H9 (cell line): Measurements from ENCODE around the gene L3MBTL4. TPM values are rescaled to one million over a fixed set of nuclear protein-coding genes. Genes with fewer than 3 reads are reported as not detected.

Experiments
- DNase-seq: peaks from one replicate; pipeline ENCODE4 v3.0.0-alpha.2; 2017
- H2AFZ ChIP-seq: one replicate; pipeline ENCODE4 v1.6.1; 2013; ENCODE audit warnings: mild to moderate bottlenecking, low read length, control low read depth, moderate library complexity
- H2AK5ac ChIP-seq: 2 replicates; pipeline ENCODE4 v1.6.1; 2013; ENCODE audit warnings: low read length, control low read depth, mixed read lengths; ENCODE audit not compliant: insufficient read length
- H2BK120ac ChIP-seq: one replicate; pipeline ENCODE4 v1.6.1; 2013; ENCODE audit warnings: low read depth, mild to moderate bottlenecking, low read length, control low read depth, inconsistent platforms; ENCODE audit not compliant: poor library complexity, severe bottlenecking
- H2BK12ac ChIP-seq: 2 replicates; pipeline ENCODE4 v1.6.1; 2013; ENCODE audit warnings: low read length, control low read depth, mixed read lengths, low read depth; ENCODE audit not compliant: insufficient read length
- H2BK15ac ChIP-seq: 2 replicates; pipeline ENCODE4 v1.6.1; 2013; ENCODE audit warnings: low read depth, low read length, control low read depth
- H2BK20ac ChIP-seq: one replicate; pipeline ENCODE4 v1.6.1; 2013; ENCODE audit warnings: low read depth, mild to moderate bottlenecking, low read length, control low read depth, inconsistent platforms; ENCODE audit not compliant: poor library complexity, severe bottlenecking
- H2BK5ac ChIP-seq: 2 replicates; pipeline ENCODE4 v1.6.1; 2013; ENCODE audit warnings: low read length, control low read depth, mixed read lengths; ENCODE audit not compliant: insufficient read length
- H3K14ac ChIP-seq: 2 replicates; pipeline ENCODE4 v1.6.1; 2013; ENCODE audit warnings: low read length, control low read depth; ENCODE audit not compliant: insufficient read depth
- H3K18ac ChIP-seq: 2 replicates; pipeline ENCODE4 v1.6.1; 2013; ENCODE audit warnings: low read depth, mild to moderate bottlenecking, mixed read lengths, low read length, control low read depth; ENCODE audit not compliant: insufficient read length
- H3K23ac ChIP-seq: 2 replicates; pipeline ENCODE4 v1.6.1; 2013; ENCODE audit warnings: low read length, control low read depth, mixed read lengths, low read depth; ENCODE audit not compliant: insufficient read length
- H3K23me2 ChIP-seq: 2 replicates; pipeline ENCODE4 v1.6.1; 2013; ENCODE audit warnings: low read depth, mild to moderate bottlenecking, mixed read lengths, low read length, control low read depth; ENCODE audit not compliant: insufficient read length, poor library complexity, severe bottlenecking
- H3K27ac ChIP-seq: 2 replicates; pipeline ENCODE4 v1.5.1; 2013; ENCODE audit warnings: low read length, control low read depth, mixed read lengths, low read depth; ENCODE audit not compliant: insufficient read length
- H3K27me3 ChIP-seq: 2 replicates; pipeline ENCODE4 v1.6.1; 2013; ENCODE audit warnings: low read length, control low read depth, inconsistent platforms; ENCODE audit not compliant: insufficient read depth
- H3K4ac ChIP-seq: 2 replicates; pipeline ENCODE4 v1.6.1; 2013; ENCODE audit warnings: low read depth, mild to moderate bottlenecking, control low read depth, inconsistent platforms, low read length, moderate library complexity
- H3K4me1 ChIP-seq: 2 replicates; pipeline ENCODE4 v1.6.1; 2013; ENCODE audit warnings: low read length, control low read depth, inconsistent platforms; ENCODE audit not compliant: insufficient read depth
- H3K4me2 ChIP-seq: 2 replicates; pipeline ENCODE4 v1.6.1; 2013; ENCODE audit warnings: low read length, control low read depth, mixed read lengths; ENCODE audit not compliant: insufficient read length, insufficient read depth
- H3K56ac ChIP-seq: 2 replicates; pipeline ENCODE4 v1.6.1; 2013; ENCODE audit warnings: low read depth, mild to moderate bottlenecking, mixed read lengths, low read length, control low read depth; ENCODE audit not compliant: insufficient read length
- H3K79me1 ChIP-seq: 2 replicates; pipeline ENCODE4 v1.6.1; 2013; ENCODE audit warnings: low read depth, mild to moderate bottlenecking, moderate library complexity, low read length, control low read depth, inconsistent platforms; ENCODE audit not compliant: insufficient read depth, poor library complexity, severe bottlenecking
- H3K79me2 ChIP-seq: 2 replicates; pipeline ENCODE4 v1.6.1; 2013; ENCODE audit warnings: low read length, control low read depth, inconsistent platforms; ENCODE audit not compliant: insufficient read depth
- H3K9ac ChIP-seq: 2 replicates; pipeline ENCODE4 v1.6.1; 2013; ENCODE audit warnings: low read length, control low read depth, mixed read lengths; ENCODE audit not compliant: insufficient read length; ENCODE audit errors: extremely low read depth
- H3K9me3 ChIP-seq: one replicate; pipeline ENCODE4 v1.6.1; 2013; ENCODE audit warnings: low read depth, low read length, inconsistent platforms; ENCODE audit not compliant: control insufficient read depth
- H3T11ph ChIP-seq: one replicate; pipeline ENCODE4 v1.6.1; 2013; ENCODE audit warnings: mild to moderate bottlenecking, low read length, control low read depth, inconsistent platforms
- H4K20me1 ChIP-seq: one replicate; pipeline ENCODE4 v1.6.1; 2013; ENCODE audit not compliant: control insufficient read depth, insufficient read length, insufficient read depth
- H4K5ac ChIP-seq: 2 replicates; pipeline ENCODE4 v1.6.1; 2013; ENCODE audit warnings: low read depth, mild to moderate bottlenecking, mixed read lengths, low read length, control low read depth; ENCODE audit not compliant: insufficient read length
- H4K8ac ChIP-seq: replicated peaks from 2 replicates; pipeline ENCODE4 v1.6.1; 2013; ENCODE audit warnings: low read length, control low read depth, mixed read lengths, low read depth; ENCODE audit not compliant: insufficient read length
- H4K91ac ChIP-seq: 2 replicates; pipeline ENCODE4 v1.6.1; 2013; ENCODE audit warnings: low read depth, mild to moderate bottlenecking, moderate library complexity, mixed read lengths, low read length, control low read depth; ENCODE audit not compliant: insufficient read length
- H3K27ac Mint-ChIP-seq, 3 experiments: 2 replicates in 2 of 3; 3 replicates in 1 of 3; pipeline ENCODE4 v1.8.0; 2020 to 2021; ENCODE audit warnings: mixed read lengths in 3 of 3, mild to moderate bottlenecking in 1 of 3, moderate library complexity in 1 of 3
- H3K27me3 Mint-ChIP-seq: 2 replicates; pipeline ENCODE4 v1.8.0; 2021; ENCODE audit warnings: low read depth, mild to moderate bottlenecking, moderate library complexity, mixed read lengths
- H3K36me3 Mint-ChIP-seq, 3 experiments: 2 replicates in 2 of 3; 3 replicates in 1 of 3; pipeline ENCODE4 v1.8.0; 2020 to 2021; ENCODE audit warnings: low read depth in 3 of 3, mixed read lengths in 3 of 3; ENCODE audit not compliant: insufficient read depth in 1 of 3
- H3K4me1 Mint-ChIP-seq, 2 experiments: 2 replicates each; pipeline ENCODE4 v1.8.0; 2020; ENCODE audit warnings: mixed read lengths in 2 of 2
- H3K4me3 Mint-ChIP-seq, 2 experiments: 2 replicates in 1 of 2; 3 replicates in 1 of 2; pipeline ENCODE4 v1.8.0; 2020 to 2021; ENCODE audit warnings: mild to moderate bottlenecking in 2 of 2, mixed read lengths in 2 of 2, moderate library complexity in 1 of 2
- H3K9me3 Mint-ChIP-seq, 2 experiments: 2 replicates in 1 of 2; 3 replicates in 1 of 2; pipeline ENCODE4 v1.8.0; 2020; ENCODE audit warnings: mild to moderate bottlenecking in 2 of 2, mixed read lengths in 2 of 2, moderate library complexity in 1 of 2
- CTCF ChIP-seq: fragments of 200-600 bp; sonication (generic); conservative IDR thresholded peaks from 3 replicates; pipeline ENCODE4 v1.8.0; 2021; ENCODE audit warnings: antibody characterized with exemption, mild to moderate bottlenecking
- WGBS: extraction: QIAGEN DNeasy Blood & Tissue Kit; methylation state at CpG from one replicate; pipeline ENCODE4 v1.1.7; 2013; ENCODE audit warnings: missing lambda C conversion rate, low lambda C conversion rate, mixed read lengths; ENCODE audit not compliant: insufficient read length; ENCODE audit errors: extremely low coverage; 5-methylcytosine and 5-hydroxymethylcytosine counted together
- total RNA-seq: library from RNA; stranded (reverse); gene quantifications from 2 replicates; pipeline ENCODE4 v1.2.1, GENCODE V29; 2021

Gene L3MBTL4
- total RNA-seq, 1 experiment from 2014 or later, result 1.9 TPM

GRCh38 chr18:6200204-6200774, 214.4 kb downstream of the L3MBTL4 start:
- Mint-ChIP-seq H3K4me1 (no peaks in the 10 kb centered on the region), H3K27ac (no peak overlapping the region), H3K36me3 (no peaks in the 10 kb centered on the region), H3K27me3 (no peaks in the 10 kb centered on the region; the same call in 1 of the 2 replicates), H3K4me3 (no peak overlapping the region), H3K9me3 (peaks cover 0 to 2% of the 10 kb centered on the region in 2 experiments; a peak in 1 of 5 replicates)
- no peaks in the 10 kb centered on the region for H3K27me3 ChIP-seq
- H2AFZ ChIP-seq, result no peak overlapping the region
- no peak overlapping the region for H4K91ac ChIP-seq
- no peak overlapping the region for H2BK15ac ChIP-seq
- H2AK5ac ChIP-seq, result no peak overlapping the region
- no peak for DNase-seq
- H3K27ac ChIP-seq, result no peak overlapping the region
- H4K5ac ChIP-seq, result no peak overlapping the region
- no peaks in the 10 kb centered on the region for H3K79me2 ChIP-seq
- TF ChIP-seq CTCF, result no peak
- no peak overlapping the region for H3T11ph ChIP-seq
- H4K8ac ChIP-seq, result no peak overlapping the region
- H3K18ac ChIP-seq, result no peak overlapping the region
- H4K20me1 ChIP-seq, result no peaks in the 10 kb centered on the region
- H3K23me2 ChIP-seq, result no peaks in the 10 kb centered on the region
- H3K4me1 ChIP-seq, result no peaks in the 10 kb centered on the region
- no peak overlapping the region for H3K14ac ChIP-seq
- no peak overlapping the region for H3K56ac ChIP-seq
- no peak overlapping the region for H2BK5ac ChIP-seq
- no peaks in the 10 kb centered on the region for H3K79me1 ChIP-seq
- H3K4me2 ChIP-seq, result no peak overlapping the region
- H3K9ac ChIP-seq, result no peak overlapping the region
- no peak overlapping the region for H3K23ac ChIP-seq
- WGBS, result no CpG with 5 or more reads among the region's 4 CpGs
- no peak overlapping the region for H3K4ac ChIP-seq
- no peak overlapping the region for H2BK20ac ChIP-seq
- no peak overlapping the region for H2BK12ac ChIP-seq
- H3K9me3 ChIP-seq, result no peaks in the 10 kb centered on the region
- H2BK120ac ChIP-seq, result no peak overlapping the region
